Measurements from ENCODE around the gene RAPGEF1.
A peak's percentile ranks its signal among the peaks of the same experiment; 100 is the strongest.
"Not testable (repeated sequence)": the region's sequence is repeated elsewhere in the genome, so short reads cannot be mapped to it uniquely, and the experiment has no call there.

RAPGEF1 gene

DNA sequence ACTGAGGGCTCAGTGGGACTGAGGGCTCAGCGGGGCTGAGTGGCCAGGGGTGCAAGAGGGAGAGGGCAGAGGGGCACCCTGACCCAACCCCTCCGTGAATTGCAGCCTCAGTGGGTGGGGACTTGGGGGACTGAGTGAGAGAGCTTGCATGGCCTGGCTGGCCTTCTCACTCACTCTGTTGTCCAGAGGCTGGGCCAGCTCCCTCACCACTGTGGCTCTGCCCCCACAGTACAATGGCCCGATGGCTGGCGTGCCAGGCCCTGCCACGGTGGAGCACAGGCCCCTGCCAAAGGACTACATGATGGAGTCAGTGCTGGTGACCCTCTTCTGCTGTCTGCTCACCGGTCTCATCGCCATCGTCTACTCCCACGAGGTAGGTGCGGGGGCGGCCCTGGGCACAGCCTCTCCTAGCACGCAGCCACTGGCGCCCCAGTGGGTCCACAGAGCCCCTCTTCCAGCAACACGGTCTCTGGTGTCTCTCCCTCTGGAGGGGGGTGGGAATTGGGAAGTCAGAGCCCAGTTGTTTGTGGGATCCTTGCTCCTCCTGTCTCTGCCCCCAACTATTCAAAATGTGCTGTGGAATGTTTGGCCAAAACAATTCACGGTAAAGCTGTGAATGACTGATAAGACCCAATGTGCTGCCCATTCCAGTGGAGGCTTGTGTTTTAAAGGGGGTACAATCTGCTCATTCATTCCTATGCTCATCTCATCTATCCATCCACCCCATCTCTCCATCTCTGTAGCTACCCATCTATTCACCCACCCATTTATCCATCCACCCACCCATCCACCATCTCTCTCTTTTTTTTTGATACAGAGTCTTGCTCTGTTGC is 183.8 kb downstream of the RAPGEF1 start:
- no peak for DNase-seq (ENCODE audit: low spot score)

DNA sequence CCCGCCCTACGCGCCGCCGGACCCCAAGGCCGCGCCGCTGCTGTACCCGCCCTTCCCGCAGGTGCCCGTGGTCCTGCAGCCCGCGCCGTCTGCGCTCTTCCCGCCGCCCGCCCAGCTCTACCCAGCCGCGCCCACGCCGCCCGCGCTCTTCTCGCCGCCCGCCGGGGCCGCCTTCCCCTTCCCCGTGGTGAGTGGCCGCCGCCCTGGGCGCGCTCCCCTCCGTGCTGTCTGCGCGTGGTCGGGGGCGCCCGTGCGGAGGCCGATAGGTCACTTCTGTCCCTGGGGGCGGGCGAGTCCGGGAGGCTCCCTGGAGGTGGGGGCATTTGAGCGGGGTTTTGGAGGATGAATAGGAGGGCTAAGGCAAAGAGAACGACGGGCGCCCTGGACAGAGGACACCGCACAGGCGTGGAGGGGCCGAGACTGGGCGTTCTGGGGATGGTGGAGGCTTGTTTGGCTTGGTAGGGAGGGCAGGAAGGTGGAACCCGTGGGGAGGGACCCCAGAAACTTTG is 185.0 kb downstream of the RAPGEF1 start:
- no peak for DNase-seq (ENCODE audit: low spot score)

DNA sequence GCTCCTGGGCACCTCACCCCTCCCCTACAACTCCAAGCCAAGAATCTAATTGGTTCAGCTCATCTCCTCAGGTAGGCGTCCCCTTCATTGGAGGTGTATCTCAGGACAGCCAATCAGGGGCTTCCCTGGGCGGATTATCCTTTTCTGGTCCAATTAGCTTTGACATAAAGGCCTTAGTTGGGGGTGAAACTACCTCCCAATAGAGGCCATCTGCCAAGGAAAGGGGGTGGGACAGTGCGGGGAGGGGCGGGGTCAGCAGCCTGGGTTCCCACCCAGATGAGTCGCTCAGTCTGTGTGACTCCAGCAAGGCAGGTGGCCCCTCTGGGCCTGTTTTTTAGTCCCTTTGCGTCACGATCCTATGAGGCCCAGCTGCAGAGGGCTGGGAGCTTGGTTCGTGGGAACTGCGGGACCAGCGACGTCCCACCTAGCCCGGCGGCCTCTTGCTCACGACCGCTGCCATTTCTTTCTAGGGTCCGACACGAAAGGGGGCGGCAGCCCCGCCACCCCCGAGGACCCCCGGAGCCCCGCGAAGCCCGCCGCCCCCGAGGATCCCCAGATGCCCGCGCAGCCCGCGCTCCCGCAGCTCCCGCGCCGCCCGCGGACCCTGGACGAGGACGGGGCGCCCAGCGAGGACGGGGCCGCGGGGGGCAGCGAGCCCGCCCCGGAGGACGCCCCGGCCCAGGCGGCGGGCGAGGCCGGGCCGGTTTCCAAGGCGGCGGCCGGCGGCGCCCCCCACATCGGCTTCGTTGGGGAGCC is 185.6 kb downstream of the RAPGEF1 start:
- DNase-seq (ENCODE audit: low spot score) = no peak

- DNase-seq (ENCODE audit: low spot score) = no peak
Measured at GRCh38 chr9:131552030-131552429, 187.8 kb downstream of the RAPGEF1 start.

DNA sequence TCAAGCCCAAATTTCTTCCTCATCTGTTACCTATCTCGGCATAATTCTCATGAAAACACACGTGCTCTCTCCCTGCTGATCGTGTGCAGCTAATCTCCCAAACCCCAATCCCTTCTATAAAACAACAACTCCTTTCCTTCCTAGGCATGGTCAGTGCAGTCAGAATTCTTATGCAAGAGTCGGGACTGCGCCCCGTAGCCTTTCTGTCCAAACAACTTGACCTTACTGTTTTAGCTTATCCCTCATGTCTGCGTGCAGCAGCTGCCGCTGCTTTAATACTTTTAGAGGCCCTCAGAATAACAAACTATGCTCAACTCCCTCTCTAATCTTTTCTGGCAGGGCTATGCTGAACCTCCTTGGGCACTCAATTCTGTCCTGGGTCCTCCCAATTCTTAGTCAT is 189.4 kb downstream of the RAPGEF1 start:
- not testable (repeated sequence) for DNase-seq (ENCODE audit: low spot score)

- not testable (repeated sequence) for DNase-seq (ENCODE audit: low spot score)
Measured at GRCh38 chr9:131549186-131549585, 190.7 kb downstream of the RAPGEF1 start.

DNA sequence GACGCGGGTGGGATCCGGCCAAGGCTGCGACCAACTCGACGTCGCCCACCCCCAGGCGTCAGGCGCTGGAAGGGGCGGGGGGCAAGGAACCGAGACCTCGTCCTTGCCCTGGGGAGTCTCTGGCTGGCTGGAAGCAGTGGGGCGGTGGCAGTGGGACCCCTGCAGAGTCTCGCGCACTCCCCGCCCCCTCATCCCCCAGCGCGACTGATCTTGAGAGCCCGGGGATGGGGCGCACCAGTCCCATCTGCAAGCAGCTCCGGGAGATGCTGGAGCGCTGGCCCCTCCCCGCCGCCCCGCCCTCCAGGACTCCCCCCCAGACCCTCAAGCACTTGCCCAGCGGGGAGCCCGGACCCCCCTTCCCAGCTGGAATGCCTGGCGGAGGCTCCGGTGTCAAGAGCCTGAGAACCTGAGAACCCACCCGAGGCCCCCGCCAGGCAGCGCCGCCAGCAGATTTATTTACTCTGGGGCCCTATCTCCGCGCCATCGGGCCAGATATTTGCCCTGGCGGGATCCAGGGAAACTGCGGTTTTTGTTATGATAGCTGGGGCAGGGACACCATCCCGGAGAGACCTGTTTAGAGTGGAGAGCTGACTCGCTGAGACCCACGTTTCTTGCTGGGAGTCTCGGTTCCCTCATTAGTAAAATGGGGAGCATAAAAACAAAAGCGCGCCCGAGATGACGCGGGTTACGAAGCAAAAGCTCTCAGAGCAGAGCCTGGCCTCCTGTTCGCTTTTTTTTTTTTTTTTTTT is 193.4 kb downstream of the RAPGEF1 start:
- DNase-seq (ENCODE audit: low spot score) = peak; percentile 55

DNA sequence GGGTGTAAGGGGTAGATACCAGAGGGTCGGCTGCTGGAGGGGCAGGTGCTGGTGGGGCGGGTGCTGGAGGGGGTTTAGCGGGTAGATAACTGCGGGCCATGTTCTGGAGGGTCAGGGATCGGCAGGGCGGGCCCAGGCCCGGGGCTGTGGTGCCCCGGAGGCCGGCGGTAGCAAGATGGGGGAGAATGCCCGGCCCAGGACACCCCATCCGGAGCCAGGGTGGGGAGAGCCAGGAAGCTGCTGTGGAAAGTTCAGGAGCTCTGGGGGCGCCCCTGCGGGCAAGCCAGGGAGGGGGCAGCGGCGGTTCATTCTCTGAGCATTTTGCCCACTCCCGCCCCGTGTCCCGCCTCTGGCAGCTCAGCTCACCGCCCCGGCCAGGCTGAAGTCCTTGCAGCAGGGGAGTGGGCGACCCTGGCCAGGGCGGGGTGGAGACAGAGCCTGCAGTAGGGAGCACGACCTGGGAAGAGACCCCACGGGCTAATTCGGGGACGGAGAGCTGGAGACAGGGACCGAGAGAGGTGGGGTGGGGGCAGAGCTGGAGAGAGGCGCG is 194.0 kb downstream of the RAPGEF1 start:
- no peak for DNase-seq (ENCODE audit: low spot score)

DNA sequence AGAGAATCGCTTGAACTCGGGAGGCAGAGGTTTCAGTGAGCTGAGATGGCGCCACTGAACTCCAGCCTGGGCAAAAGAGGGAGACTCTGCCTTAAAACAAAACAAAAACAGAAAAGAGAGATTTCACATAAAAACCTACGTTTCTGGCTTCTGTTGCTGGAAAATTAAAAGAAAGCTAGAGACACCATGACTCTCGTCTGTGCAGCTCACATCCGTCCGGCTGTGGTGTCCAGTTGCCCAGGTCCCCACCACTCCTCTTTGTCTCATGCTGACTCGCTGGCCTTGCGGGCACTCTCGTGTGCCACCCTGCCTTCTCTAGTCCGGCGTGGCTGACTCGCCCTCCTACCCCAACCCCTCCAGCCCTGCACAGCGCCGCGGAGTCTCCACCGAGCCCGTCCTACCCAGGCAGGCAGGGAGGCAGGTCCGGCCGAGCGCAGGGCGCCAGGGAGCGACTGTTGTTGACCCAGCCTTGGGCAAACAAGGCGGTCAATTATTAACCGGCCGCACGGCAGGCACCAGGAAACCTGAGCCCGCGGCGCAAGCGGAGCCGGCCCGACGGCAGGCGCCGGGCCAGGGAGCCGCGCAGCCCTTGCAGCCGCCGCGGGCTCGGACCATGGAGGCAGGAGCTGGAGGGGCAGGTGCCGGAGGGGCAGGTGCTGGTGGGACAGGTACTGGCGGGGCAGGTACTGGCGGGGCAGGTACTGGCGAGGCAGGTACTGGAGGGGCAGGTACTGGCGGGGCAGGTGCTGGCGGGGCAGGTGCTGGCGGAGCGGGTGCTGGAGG is 194.7 kb downstream of the RAPGEF1 start, which contains the start of gene PRRT1B:
Gene PRRT1B (plus strand): TSS at position 521 of the 783 bp plus-strand sequence. CDS start 93 bp downstream, at position 614.
- no peak for DNase-seq (ENCODE audit: low spot score)

GRCh38 chr9:131543141-131543540 is 196.7 kb downstream of the RAPGEF1 start:
- no peak for DNase-seq (ENCODE audit: low spot score)

DNA sequence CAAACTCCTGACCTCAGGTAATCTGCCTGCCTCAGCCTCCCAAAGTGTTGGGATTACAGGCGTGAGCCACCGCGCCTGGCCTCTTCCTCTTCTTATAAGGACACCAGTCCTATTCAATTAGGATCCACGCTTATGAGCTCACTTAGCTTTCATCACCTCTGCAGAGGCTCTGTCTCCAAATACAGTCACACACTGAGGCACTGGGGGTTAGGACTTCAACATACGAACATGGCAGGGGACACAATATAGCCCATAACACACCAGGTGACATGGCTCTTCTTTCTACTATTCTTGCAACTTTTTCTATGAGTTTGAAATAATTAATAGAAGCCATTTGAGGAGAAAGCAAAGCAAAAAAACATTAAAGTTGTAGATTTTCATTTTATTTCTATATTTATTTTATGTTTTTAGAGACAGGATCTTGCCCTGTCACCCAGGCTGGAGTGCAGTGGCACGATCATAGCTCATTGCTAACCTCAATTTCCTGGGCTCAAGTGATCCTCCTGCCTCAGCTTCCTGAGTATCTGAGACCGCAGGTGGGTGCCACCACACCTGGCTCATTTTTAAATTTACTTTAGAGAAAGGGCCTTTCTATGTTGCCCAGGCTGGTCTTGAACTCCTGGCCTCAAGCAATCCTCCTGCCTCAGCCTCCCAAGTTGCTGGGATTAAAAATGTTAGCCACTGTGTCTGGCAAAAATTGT is 200.5 kb downstream of the RAPGEF1 start:
- DNase-seq (ENCODE audit: low spot score) = no peak

DNA sequence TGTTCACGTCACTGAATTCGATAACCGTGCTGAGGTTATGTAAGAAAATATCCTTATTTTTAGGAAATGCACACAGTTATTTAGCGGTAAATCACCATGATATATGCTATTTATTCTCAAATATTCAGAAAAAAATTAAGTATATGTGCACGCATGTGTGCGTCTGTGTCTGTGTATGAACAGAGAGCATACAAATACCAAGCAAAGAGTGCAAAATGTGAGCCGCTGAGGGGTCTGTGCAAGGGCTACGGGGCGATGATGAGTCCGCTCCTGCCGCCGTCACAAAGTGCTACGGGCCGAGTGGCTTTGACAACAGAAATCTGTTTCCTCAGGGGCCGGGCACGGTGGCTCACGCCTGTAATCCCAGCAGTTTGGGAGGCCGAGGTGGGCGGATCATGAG is 201.9 kb downstream of the RAPGEF1 start:
- no peak for DNase-seq (ENCODE audit: low spot score)

- no peak for DNase-seq (ENCODE audit: low spot score)
Measured at GRCh38 chr9:131534721-131535237, 205.1 kb downstream of the RAPGEF1 start.

DNA sequence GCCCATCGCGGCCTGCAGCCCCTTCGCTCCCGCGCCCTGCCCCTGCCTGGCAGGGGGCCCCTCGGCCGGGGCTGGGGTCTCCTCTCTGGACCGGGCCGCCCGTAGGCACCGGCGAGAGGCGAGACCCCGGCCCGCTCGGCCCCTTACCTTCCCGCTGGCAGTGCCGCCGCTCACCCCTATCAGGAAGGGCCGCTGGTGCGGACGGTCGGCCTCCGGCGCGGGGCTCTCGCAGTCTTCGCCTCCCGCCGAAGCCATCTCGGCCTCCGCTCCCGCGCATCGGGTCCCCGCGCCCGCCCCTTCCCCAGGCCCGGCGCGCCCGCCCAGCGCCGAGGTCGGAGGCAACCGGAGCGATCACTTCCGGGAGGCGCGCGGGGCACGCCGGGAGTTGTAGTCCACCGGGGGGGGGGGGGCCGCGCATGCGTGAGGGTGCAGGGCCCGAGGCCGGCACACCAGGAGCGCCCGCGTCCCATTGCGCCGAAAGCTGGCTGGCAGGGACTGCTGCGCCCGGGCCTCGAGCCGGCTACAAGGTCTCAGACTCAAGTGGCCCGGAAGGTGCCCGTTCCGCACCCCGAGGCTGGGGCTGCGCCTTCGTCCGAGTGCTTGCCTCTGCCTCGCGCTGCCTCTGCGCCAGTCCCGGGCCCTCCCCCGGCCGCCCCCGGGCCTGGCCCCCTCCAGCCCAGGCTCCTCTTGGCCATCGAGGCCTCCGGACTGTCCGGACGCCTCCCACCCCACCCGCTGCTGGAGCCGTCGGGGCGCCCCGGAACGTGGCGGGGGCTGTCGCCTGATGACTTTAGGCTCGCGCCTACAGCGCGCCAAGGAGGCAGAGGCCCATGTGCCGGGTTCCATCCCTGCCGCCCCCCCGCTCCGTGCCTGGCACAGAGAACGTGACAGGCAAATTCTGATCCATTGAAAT is 208.7 kb downstream of the RAPGEF1 start, which contains the start of gene UCK1:
Gene UCK1 (minus strand): TSS at position 344 of the 913 bp plus-strand sequence. CDS start 89 bp downstream, at position 255.
- peak; percentile 100 for DNase-seq (ENCODE audit: low spot score)

GRCh38 chr9:131530546-131530919 is 209.3 kb downstream of the RAPGEF1 start:
- DNase-seq (ENCODE audit: low spot score) = peak; percentile 87

DNA sequence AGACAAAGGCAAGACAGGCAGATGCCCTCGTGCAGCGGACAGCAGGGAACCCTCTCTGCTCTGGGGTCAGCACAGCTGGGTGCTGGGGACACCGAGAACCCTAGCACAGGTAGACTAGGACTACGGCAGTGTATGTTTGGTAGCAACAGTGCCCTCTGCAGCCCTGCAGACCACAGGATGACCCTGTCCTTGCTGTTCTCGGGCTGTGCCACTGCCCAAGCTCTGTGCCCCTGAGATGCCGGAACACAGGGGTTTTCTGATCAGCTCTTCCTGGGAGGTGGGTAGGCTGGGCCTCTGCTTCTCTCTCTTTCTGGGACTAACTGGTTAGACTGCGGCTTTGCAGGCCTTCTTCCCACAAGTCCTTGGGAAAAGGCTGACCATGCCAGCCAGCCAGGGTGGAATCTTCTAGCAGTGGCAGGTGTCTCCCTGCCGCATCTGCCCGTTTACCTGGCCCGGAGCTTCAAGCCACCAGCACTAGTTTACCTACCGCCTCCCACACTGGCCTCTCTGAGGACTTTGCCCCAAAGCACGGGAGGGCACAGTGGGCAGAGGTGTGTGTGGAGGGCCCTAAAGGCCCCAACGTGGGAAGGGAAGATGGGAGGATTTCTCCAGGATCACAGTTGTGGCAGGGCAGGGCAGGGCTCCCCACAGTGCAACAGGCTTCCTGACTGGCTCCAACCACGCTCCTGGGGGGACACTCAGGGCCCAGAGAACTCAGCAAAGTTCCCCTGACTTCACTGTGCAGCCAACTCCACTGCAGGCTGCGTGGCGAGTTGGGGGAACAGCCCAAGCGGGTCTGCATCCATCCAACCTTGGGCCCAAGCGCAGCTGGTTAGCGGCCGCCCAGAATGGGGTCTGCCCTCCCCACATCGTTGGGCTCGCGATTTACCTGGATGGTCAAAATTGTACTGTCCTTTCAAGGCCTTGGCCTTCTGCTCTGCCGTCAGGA is 210.0 kb downstream of the RAPGEF1 start:
- no peak for DNase-seq (ENCODE audit: low spot score)

- no peak for DNase-seq (ENCODE audit: low spot score)
Measured at GRCh38 chr9:131528886-131529505, 210.9 kb downstream of the RAPGEF1 start.
